ENCODE measurements around the gene STAT5B. TPM values are rescaled to one million over a fixed set of nuclear protein-coding genes. Genes with fewer than 3 reads are reported as not detected.

The STAT5B gene
- total RNA-seq, 1 donor from 2014 or later: 26.3 TPM

DNA sequence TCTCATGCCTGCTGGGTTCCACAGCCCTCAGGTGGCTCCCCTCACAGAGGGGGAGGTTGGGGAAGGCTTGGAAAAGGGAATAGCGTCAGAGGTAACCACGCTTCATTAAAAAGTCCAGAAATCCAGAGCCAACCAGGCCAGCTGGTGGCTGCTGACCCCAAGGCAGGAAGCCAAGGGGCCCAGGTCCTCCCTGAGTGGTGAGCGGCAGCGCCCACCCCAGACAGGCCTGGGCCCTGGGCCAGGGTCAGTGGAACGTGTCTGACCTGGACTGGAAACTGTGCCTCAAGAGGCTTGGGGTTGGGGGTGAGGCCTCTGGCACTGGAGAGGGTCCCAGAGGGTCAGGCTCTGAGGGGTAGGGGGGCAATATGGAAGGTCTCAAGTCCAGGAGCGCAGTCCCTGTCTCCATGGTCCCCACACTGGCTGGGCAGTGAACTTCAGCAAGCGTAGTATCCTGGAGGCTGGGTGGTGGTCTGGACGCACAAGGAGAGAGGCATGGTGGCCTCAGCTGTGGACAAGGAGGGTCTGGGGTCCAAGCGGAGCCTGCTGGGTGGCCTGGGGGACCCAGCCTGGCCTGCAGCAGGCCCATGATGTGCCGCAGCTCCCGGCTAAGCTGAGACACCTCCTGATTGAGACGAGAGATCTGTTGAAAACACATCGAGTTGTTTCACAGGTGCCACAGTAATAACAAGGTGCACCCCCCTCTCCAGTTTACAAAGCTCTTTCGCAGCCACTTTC lies 116.2 kb downstream of the STAT5B start:
- ATAC-seq (no peak), DNase-seq (ENCODE audit: low spot score) (no peak)

DNA sequence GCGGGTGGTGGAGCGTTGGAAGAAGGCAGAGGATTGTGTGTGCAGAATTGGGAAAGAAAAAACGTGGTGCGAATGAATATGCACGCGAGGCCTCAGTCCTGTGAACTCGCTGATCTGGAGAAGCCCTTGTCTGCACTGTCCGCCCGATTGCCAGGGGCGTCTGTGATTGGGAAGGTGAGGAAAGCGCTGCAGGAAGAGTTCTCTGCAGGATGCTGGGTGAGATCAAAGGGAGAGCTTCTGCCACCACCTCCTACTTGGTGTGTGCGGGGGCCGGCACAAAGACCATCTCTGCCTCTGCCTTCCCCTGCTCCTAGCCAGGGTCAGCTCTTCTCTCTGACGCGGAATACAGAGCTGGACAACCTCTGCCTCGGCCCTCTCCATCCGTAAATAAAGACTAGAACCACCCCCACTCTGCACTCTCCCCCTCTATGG lies 120.6 kb downstream of the STAT5B start:
- DNase-seq (ENCODE audit: low spot score) (no peak), ATAC-seq (no peak)

DNA sequence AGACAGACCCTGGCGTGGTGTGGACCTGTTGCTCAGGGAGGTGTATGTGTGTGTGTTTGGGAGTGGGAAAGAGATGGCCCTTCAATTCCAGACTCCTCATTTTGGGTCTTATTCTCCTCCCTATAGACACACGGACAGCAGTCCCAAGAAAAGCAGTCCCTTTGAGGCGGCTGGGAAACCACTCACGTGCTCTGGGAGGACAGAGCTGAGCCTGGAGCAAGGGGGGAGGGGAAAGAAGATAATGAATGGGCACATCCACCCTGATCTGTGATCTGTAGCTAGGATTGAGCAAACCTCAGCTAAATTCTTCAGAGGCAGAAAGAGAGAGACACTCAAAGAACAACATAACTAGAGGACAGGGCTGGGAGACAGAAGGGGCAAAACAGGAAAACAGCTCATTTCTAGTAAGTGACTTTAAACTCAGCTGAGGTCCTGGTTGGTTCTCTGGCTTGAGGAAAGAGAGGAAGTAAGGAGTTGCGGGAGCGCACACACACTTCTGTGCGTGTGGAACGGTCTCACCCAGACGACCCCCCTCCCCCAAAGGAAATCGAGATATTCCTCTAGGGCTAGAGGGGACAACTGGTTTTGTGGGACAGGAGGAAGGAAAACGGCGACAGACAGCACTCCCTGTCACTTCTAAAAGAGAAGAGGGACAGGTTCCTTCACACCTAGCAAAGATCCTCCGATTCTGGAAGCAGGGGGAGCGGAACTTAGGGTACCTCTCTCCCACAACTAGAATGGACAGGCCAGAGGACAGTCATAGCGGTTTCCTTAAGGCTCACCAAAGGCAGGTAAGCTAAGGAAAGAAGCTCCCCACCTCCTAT lies 122.1 kb downstream of the STAT5B start:
- DNase-seq (ENCODE audit: low spot score): no peak
- peak; percentile 44 for ATAC-seq

Other genes starting within 250 kb of the STAT5B start
- gene C17orf113, start 225.8 kb downstream of the STAT5B start, total RNA-seq: 0.20 TPM
- gene ZNF385C, start 177.9 kb downstream of the STAT5B start, total RNA-seq: 0.13 TPM
- 30.3 TPM for gene DHX58, start 163.7 kb downstream of the STAT5B start, total RNA-seq
- 30.8 TPM for gene KAT2A, start 155.0 kb downstream of the STAT5B start, total RNA-seq
- 1.1 TPM for gene HSPB9, start 153.6 kb downstream of the STAT5B start, total RNA-seq
- gene RAB5C, start 121.4 kb downstream of the STAT5B start, total RNA-seq: 56.3 TPM
- gene KCNH4, start 95.2 kb downstream of the STAT5B start, total RNA-seq: not detected
- gene HCRT, start 90.9 kb downstream of the STAT5B start, total RNA-seq: not detected
- 15.7 TPM for gene GHDC, start 81.9 kb downstream of the STAT5B start, total RNA-seq
- 10.2 TPM for gene STAT5A, start 12.1 kb upstream of the STAT5B start, total RNA-seq
- 112 TPM for gene STAT3, start 112.1 kb upstream of the STAT5B start, total RNA-seq
- gene CAVIN1, start 146.9 kb upstream of the STAT5B start, total RNA-seq: 12.3 TPM
- 42.8 TPM for gene ATP6V0A1, start 182.5 kb upstream of the STAT5B start, total RNA-seq